Measurements from ENCODE around the gene PPP1R3F. TPM values are rescaled to one million over a fixed set of nuclear protein-coding genes. Genes with fewer than 3 reads are reported as not detected.
A peak's percentile ranks its signal among the peaks of the same experiment; 100 is the strongest.
"Not testable (repeated sequence)": the region's sequence is repeated elsewhere in the genome, so short reads cannot be mapped to it uniquely, and the experiment has no call there.

PPP1R3F gene
- total RNA-seq, 1 donor from 2014 or later, result 8.0 TPM

DNA sequence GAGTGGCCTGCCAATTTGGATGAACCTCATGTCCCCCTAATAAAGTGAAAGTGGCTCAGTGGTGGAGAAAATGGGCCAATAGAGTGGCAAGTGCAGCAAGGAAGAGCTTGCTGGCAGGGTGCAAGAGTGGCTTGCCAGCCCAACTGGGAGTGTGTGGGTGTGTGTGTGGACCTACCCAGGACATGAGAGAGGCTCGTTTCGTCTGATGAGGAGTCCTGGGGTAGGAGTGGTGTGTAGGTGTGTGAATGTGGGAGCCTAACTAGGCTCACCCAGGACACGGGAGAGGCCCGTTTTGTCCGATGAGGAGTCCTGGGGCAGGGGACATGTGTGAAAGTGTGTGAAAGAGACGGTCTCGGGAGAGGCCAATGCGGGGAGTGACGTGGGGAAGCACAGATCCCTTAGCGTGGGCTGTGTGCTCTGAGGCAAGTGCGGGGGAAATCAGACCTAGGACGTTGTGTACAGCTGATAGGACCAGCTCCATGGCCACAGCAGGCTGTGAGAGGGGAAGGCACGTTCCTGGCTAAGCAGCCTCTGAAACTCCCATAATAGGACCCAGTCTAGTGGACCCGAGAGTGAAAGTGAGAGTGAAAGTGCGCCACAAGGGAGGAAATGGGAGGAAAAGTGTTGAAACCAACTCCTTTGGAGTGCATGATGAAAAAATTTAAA is 39.1 kb downstream of the PPP1R3F start:
- DNase-seq (ENCODE audit: extremely low spot score, unreplicated experiment), result no peak
- Mint-ChIP-seq H3K4me1 (ENCODE audit: unreplicated experiment) (peaks cover 8% of the 10 kb centered on the region), H3K27ac (peak overlapping the region; percentile 91), H3K27me3 (no peaks in the 10 kb centered on the region), H3K4me3 (peak overlapping the region; percentile 68), H3K9me3 (no peaks in the 10 kb centered on the region), H3K36me3 (no peaks in the 10 kb centered on the region)
- TF ChIP-seq CTCF (conservative IDR thresholded peaks at IDR 0.05), result no peak

GRCh38 chrX:49309401-49309981 is 39.9 kb downstream of the PPP1R3F start:
- peaks cover 8% of the 10 kb centered on the region for H3K4me1 Mint-ChIP-seq (ENCODE audit: unreplicated experiment)
- no peak for DNase-seq (ENCODE audit: extremely low spot score, unreplicated experiment)
- peak overlapping the region; percentile 68 for H3K4me3 Mint-ChIP-seq
- H3K9me3 Mint-ChIP-seq, result no peaks in the 10 kb centered on the region
- H3K27me3 Mint-ChIP-seq, result no peaks in the 10 kb centered on the region
- no peak for TF ChIP-seq CTCF (conservative IDR thresholded peaks at IDR 0.05)
- H3K36me3 Mint-ChIP-seq, result no peaks in the 10 kb centered on the region
- H3K27ac Mint-ChIP-seq, result peak overlapping the region; percentile 91

DNA sequence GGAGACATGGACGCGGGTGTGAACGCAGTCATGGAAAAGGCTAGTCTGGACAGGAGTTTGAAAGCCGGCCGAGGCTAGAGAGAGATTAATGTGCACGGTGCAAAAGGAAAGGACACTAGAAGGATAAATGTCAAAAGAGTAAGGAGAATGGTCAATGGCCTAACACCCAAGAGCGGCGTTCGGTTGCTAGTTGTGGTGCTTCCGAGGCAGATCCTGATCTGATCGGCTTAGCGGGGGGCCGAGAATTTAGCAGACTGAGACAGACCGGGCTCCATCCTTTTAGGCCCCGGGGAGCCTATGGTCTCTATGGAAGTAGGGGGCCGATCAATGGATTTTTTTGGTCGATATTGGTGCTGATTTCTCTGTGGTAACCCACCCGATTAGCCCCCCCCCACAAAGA is 40.8 kb downstream of the PPP1R3F start:
- no peaks in the 10 kb centered on the region for H3K27me3 Mint-ChIP-seq
- peak overlapping the region; percentile 91 for H3K27ac Mint-ChIP-seq
- H3K4me1 Mint-ChIP-seq (ENCODE audit: unreplicated experiment), result peaks cover 8% of the 10 kb centered on the region
- H3K9me3 Mint-ChIP-seq, result no peaks in the 10 kb centered on the region
- no peaks in the 10 kb centered on the region for H3K36me3 Mint-ChIP-seq
- no peak overlapping the region for H3K4me3 Mint-ChIP-seq
- TF ChIP-seq CTCF (conservative IDR thresholded peaks at IDR 0.05), result no peak
- DNase-seq (ENCODE audit: extremely low spot score, unreplicated experiment), result no peak

DNA sequence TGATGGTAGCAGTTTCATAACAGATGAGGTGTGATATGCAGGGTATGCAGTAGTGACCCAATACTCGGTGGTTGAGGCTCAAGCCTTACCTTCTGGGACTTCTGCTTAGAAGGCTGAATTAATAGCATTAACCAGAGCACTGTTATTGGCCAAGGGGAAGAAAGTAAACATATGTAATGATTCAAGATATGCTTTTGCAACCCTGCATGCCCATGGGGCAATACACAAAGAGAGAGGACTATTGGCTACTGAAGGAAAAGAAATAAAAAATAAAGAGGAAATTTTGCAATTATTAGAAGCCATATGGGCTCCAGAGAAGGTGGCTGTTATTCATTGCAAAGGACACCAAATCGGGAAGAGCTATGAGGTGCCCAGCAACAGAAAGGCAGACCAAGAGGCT is 42.6 kb downstream of the PPP1R3F start:
- H3K36me3 Mint-ChIP-seq, result no peaks in the 10 kb centered on the region
- H3K9me3 Mint-ChIP-seq, result no peaks in the 10 kb centered on the region
- TF ChIP-seq CTCF (conservative IDR thresholded peaks at IDR 0.05), result no peak
- no peak overlapping the region for H3K4me3 Mint-ChIP-seq
- no peak overlapping the region for H3K27ac Mint-ChIP-seq
- H3K4me1 Mint-ChIP-seq (ENCODE audit: unreplicated experiment), result peaks cover 8% of the 10 kb centered on the region
- DNase-seq (ENCODE audit: extremely low spot score, unreplicated experiment), result no peak
- no peaks in the 10 kb centered on the region for H3K27me3 Mint-ChIP-seq

DNA sequence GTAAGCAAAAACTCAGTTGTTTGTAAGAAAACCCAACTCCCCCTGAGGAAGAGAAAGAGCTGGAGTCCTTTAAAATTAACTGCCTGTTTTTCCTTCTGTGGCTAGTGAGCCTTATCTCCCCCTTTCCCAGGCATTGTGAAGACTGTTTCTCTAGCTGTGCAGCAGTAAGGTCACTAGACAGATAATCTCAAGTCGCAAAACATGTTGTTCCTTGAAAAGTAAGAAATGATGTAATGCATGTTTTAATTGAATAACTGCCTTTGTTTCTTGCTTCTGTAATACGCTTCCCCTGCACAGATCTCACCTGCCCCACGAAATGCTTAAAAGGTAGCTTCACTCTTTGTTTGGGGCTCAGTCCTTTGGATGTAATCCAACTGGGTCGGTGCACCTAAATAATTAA is 46.5 kb downstream of the PPP1R3F start:
- TF ChIP-seq CTCF (conservative IDR thresholded peaks at IDR 0.05), result no peak
- no peak for DNase-seq (ENCODE audit: extremely low spot score, unreplicated experiment)
- H3K9me3 Mint-ChIP-seq, result no peaks in the 10 kb centered on the region
- H3K4me3 Mint-ChIP-seq, result no peak overlapping the region
- no peaks in the 10 kb centered on the region for H3K4me1 Mint-ChIP-seq (ENCODE audit: unreplicated experiment)
- no peaks in the 10 kb centered on the region for H3K36me3 Mint-ChIP-seq
- H3K27ac Mint-ChIP-seq, result no peak overlapping the region
- no peaks in the 10 kb centered on the region for H3K27me3 Mint-ChIP-seq

GRCh38 chrX:49321737-49322136 is 52.1 kb downstream of the PPP1R3F start, which contains the start of gene GAGE12J:
TSS of gene GAGE12J (plus strand) at chrX:49322037. CDS start at chrX:49323194, 1,157 bp downstream.
- not testable (repeated sequence) for H3K4me1 Mint-ChIP-seq (ENCODE audit: unreplicated experiment); H3K36me3 Mint-ChIP-seq

DNA sequence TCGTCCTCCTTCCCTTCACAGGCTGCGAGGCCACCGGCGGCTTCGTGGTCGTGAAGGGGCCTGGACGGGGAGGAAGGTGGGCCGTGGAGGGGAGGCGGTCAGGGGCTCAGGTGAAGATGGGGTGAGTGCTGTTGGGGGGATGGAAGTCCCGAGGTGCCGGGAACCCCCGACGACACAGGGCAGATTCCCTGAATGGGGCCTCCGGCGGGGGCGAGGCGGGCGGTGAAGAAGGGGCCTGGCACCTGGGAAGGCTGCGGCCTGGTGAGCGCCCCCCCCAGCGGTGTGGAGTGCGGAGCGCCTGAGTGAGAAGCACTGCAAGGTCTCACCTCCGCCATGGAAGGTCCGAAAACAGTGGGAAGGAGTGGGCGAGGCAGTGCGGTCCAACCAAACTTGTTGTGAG is 52.7 kb downstream of the PPP1R3F start:
- H3K4me3 Mint-ChIP-seq; H3K9me3 Mint-ChIP-seq; H3K27ac Mint-ChIP-seq; DNase-seq (ENCODE audit: extremely low spot score, unreplicated experiment); H3K27me3 Mint-ChIP-seq; H3K36me3 Mint-ChIP-seq; H3K4me1 Mint-ChIP-seq (ENCODE audit: unreplicated experiment): not testable (repeated sequence)

More at GRCh38 chrX:49321737-49322136, 52.1 kb downstream of the PPP1R3F start, which contains the start of gene GAGE12J:
- H3K9me3 Mint-ChIP-seq; H3K27ac Mint-ChIP-seq; H3K4me3 Mint-ChIP-seq; DNase-seq (ENCODE audit: extremely low spot score, unreplicated experiment); H3K27me3 Mint-ChIP-seq: not testable (repeated sequence)

GRCh38 chrX:49323735-49324134 is 54.1 kb downstream of the PPP1R3F start:
- H3K9me3 Mint-ChIP-seq; H3K4me1 Mint-ChIP-seq (ENCODE audit: unreplicated experiment); H3K27me3 Mint-ChIP-seq; H3K27ac Mint-ChIP-seq; H3K4me3 Mint-ChIP-seq; H3K36me3 Mint-ChIP-seq; DNase-seq (ENCODE audit: extremely low spot score, unreplicated experiment): not testable (repeated sequence)

GRCh38 chrX:49330421-49330820 is 60.8 kb downstream of the PPP1R3F start:
- not testable (repeated sequence) for H3K27me3 Mint-ChIP-seq; H3K4me3 Mint-ChIP-seq; H3K27ac Mint-ChIP-seq; H3K4me1 Mint-ChIP-seq (ENCODE audit: unreplicated experiment); DNase-seq (ENCODE audit: extremely low spot score, unreplicated experiment); H3K9me3 Mint-ChIP-seq; H3K36me3 Mint-ChIP-seq

All from type B pancreatic cell (in vitro differentiated cells).